ENCODE measurements around the gene HMGXB4. TPM values are rescaled to one million over a fixed set of nuclear protein-coding genes. Genes with fewer than 3 reads are reported as not detected.

HMGXB4 gene
- total and polyA plus RNA-seq, 2 of the 8 experiments (the other 6 are each of a cell fraction or from before 2014, with no cell fraction given): 20.9 to 41.3 TPM

DNA sequence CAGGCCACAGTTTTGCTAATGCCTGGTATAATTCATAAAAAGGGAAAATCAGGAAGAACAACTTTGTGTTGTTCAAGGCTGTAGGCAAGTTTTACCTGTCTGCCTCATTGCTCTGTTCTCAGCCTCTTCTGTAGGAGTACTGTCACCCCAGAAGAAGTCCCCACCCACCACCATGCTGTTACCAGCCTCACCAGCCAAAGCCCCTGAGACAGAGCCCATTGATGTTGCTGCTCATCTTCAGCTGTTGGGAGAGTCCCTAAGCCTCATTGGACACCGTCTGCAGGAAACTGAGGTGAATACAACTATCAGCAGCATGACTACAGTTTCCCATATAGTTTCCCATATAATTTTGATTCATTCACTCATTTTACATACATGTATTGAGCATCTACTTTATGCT, 30.8 kb downstream of the HMGXB4 start (continued):
- TF ChIP-seq, protein P1, sequence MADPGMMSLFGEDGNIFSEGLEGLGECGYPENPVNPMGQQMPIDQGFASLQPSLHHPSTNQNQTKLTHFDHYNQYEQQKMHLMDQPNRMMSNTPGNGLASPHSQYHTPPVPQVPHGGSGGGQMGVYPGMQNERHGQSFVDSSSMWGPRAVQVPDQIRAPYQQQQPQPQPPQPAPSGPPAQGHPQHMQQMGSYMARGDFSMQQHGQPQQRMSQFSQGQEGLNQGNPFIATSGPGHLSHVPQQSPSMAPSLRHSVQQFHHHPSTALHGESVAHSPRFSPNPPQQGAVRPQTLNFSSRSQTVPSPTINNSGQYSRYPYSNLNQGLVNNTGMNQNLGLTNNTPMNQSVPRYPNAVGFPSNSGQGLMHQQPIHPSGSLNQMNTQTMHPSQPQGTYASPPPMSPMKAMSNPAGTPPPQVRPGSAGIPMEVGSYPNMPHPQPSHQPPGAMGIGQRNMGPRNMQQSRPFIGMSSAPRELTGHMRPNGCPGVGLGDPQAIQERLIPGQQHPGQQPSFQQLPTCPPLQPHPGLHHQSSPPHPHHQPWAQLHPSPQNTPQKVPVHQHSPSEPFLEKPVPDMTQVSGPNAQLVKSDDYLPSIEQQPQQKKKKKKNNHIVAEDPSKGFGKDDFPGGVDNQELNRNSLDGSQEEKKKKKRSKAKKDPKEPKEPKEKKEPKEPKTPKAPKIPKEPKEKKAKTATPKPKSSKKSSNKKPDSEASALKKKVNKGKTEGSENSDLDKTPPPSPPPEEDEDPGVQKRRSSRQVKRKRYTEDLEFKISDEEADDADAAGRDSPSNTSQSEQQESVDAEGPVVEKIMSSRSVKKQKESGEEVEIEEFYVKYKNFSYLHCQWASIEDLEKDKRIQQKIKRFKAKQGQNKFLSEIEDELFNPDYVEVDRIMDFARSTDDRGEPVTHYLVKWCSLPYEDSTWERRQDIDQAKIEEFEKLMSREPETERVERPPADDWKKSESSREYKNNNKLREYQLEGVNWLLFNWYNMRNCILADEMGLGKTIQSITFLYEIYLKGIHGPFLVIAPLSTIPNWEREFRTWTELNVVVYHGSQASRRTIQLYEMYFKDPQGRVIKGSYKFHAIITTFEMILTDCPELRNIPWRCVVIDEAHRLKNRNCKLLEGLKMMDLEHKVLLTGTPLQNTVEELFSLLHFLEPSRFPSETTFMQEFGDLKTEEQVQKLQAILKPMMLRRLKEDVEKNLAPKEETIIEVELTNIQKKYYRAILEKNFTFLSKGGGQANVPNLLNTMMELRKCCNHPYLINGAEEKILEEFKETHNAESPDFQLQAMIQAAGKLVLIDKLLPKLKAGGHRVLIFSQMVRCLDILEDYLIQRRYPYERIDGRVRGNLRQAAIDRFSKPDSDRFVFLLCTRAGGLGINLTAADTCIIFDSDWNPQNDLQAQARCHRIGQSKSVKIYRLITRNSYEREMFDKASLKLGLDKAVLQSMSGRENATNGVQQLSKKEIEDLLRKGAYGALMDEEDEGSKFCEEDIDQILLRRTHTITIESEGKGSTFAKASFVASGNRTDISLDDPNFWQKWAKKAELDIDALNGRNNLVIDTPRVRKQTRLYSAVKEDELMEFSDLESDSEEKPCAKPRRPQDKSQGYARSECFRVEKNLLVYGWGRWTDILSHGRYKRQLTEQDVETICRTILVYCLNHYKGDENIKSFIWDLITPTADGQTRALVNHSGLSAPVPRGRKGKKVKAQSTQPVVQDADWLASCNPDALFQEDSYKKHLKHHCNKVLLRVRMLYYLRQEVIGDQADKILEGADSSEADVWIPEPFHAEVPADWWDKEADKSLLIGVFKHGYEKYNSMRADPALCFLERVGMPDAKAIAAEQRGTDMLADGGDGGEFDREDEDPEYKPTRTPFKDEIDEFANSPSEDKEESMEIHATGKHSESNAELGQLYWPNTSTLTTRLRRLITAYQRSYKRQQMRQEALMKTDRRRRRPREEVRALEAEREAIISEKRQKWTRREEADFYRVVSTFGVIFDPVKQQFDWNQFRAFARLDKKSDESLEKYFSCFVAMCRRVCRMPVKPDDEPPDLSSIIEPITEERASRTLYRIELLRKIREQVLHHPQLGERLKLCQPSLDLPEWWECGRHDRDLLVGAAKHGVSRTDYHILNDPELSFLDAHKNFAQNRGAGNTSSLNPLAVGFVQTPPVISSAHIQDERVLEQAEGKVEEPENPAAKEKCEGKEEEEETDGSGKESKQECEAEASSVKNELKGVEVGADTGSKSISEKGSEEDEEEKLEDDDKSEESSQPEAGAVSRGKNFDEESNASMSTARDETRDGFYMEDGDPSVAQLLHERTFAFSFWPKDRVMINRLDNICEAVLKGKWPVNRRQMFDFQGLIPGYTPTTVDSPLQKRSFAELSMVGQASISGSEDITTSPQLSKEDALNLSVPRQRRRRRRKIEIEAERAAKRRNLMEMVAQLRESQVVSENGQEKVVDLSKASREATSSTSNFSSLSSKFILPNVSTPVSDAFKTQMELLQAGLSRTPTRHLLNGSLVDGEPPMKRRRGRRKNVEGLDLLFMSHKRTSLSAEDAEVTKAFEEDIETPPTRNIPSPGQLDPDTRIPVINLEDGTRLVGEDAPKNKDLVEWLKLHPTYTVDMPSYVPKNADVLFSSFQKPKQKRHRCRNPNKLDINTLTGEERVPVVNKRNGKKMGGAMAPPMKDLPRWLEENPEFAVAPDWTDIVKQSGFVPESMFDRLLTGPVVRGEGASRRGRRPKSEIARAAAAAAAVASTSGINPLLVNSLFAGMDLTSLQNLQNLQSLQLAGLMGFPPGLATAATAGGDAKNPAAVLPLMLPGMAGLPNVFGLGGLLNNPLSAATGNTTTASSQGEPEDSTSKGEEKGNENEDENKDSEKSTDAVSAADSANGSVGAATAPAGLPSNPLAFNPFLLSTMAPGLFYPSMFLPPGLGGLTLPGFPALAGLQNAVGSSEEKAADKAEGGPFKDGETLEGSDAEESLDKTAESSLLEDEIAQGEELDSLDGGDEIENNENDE (IDR thresholded peaks at IDR 0.05; ENCODE audit: insufficient replicate concordance, low read length): no peak
- no peak for TF ChIP-seq CHD2 (IDR thresholded peaks at IDR 0.05; ENCODE audit: low read length)
- TF ChIP-seq EP300 (IDR thresholded peaks at IDR 0.05; ENCODE audit: borderline replicate concordance in 1 of 2, low read depth in 2 of 2, low read length in 2 of 2): no peak

All from H1 (cell line).